ENCODE data around the gene NDC1.
"Not testable (repeated sequence)": the region's sequence is repeated elsewhere in the genome, so short reads cannot be mapped to it uniquely, and the experiment has no call there.

The NDC1 gene

GRCh38 chr1:53763461-53763860, 74.6 kb downstream of the NDC1 start:
- DNase-seq: no peak

GRCh38 chr1:53760497-53760896, 77.6 kb downstream of the NDC1 start:
- DNase-seq: not testable (repeated sequence)

- no peak for DNase-seq
Measured at GRCh38 chr1:53755874-53756273, 82.2 kb downstream of the NDC1 start.

GRCh38 chr1:53754484-53755312, 83.4 kb downstream of the NDC1 start:
- DNase-seq: peak; percentile 30

GRCh38 chr1:53752281-53752680, 85.8 kb downstream of the NDC1 start:
- no peak for DNase-seq

GRCh38 chr1:53747841-53748240, 90.3 kb downstream of the NDC1 start:
- DNase-seq: no peak

- no peak for DNase-seq
Measured at GRCh38 chr1:53740621-53741105, 97.4 kb downstream of the NDC1 start.

- peak; percentile 37 for DNase-seq
Measured at GRCh38 chr1:53739109-53739681, 98.9 kb downstream of the NDC1 start, which contains the start of gene GLIS1. Gene GLIS1 (minus strand): TSS chr1:53739164. CDS start chr1:53738064, 1,100 bp downstream.

GRCh38 chr1:53738205-53739108, 99.6 kb downstream of the NDC1 start:
- no peak for DNase-seq

- no peak for DNase-seq
Measured at GRCh38 chr1:53737648-53738204, 100.4 kb downstream of the NDC1 start.

- DNase-seq: no peak
Measured at GRCh38 chr1:53736290-53736689, 101.8 kb downstream of the NDC1 start.

GRCh38 chr1:53735681-53736080, 102.4 kb downstream of the NDC1 start:
- DNase-seq: no peak

- DNase-seq: no peak
Measured at GRCh38 chr1:53735261-53735660, 102.8 kb downstream of the NDC1 start.

- DNase-seq: no peak
Measured at GRCh38 chr1:53734650-53735211, 103.4 kb downstream of the NDC1 start.

GRCh38 chr1:53733975-53734649, 104.0 kb downstream of the NDC1 start:
- no peak for DNase-seq

GRCh38 chr1:53733447-53733931, 104.6 kb downstream of the NDC1 start:
- DNase-seq: no peak

- no peak for DNase-seq
Measured at GRCh38 chr1:53732912-53733317, 105.2 kb downstream of the NDC1 start.

GRCh38 chr1:53732409-53732808, 105.7 kb downstream of the NDC1 start:
- DNase-seq: no peak

- no peak for DNase-seq
Measured at GRCh38 chr1:53731779-53732305, 106.3 kb downstream of the NDC1 start.

GRCh38 chr1:53731043-53731600, 107.0 kb downstream of the NDC1 start:
- no peak for DNase-seq

GRCh38 chr1:53730224-53730865, 107.8 kb downstream of the NDC1 start:
- no peak for DNase-seq

All from activated gamma-delta T cell treated with Interleukin-2 at 50 U/mL for 16 hours (primary cell).